ENCODE data around the gene MAF.

- TF ChIP-seq CTCF (conservative IDR thresholded peaks at IDR 0.05; ENCODE audit: low read length) = no peak
- TF ChIP-seq EZH2phosphoT487 (IDR thresholded peaks at IDR 0.05; ENCODE audit: borderline replicate concordance) = no peak
Observed at GRCh38 chr16:79635488-79635887, 35.0 kb upstream of the MAF start.
